H7 (cell line): ENCODE results near the gene CAMK1. TPM values are rescaled to one million over a fixed set of nuclear protein-coding genes. Genes with fewer than 3 reads are reported as not detected.

Experiments
- DNase-seq: peaks from one replicate; pipeline ENCODE4 v3.0.0; 2012
- H3K27me3 ChIP-seq: 2 replicates; pipeline ENCODE4 v1.6.0; 2011; ENCODE audit warnings: mild to moderate bottlenecking, low read length; ENCODE audit not compliant: control insufficient read depth, insufficient read depth
- H3K36me3 ChIP-seq: replicated peaks from 2 replicates; pipeline ENCODE4 v1.5.1; 2011; ENCODE audit warnings: low read length; ENCODE audit not compliant: control insufficient read depth, insufficient read depth
- H3K4me3 ChIP-seq: 2 replicates; pipeline ENCODE4 v1.5.1; 2011; ENCODE audit warnings: low read depth, mild to moderate bottlenecking, control low read depth, low read length, moderate library complexity; ENCODE audit not compliant: insufficient read depth
- total RNA-seq: library from RNA; depleted of rRNA; stranded (reverse); fragments of >200 nt; shearing (Covaris generic); gene quantifications from 2 replicates; pipeline ENCODE4 v1.2.3, GENCODE V29; 2014

CAMK1 gene
- total RNA-seq, 1 experiment from 2014 or later, result 10.7 TPM

GRCh38 chr3:9786209-9786739, 16.5 kb upstream of the CAMK1 start:
- no peak for DNase-seq
- Histone ChIP-seq H3K4me3 (no peak overlapping the region), H3K36me3 (peaks cover 34% of the 10 kb centered on the region), H3K27me3 (no peaks in the 10 kb centered on the region)

DNA sequence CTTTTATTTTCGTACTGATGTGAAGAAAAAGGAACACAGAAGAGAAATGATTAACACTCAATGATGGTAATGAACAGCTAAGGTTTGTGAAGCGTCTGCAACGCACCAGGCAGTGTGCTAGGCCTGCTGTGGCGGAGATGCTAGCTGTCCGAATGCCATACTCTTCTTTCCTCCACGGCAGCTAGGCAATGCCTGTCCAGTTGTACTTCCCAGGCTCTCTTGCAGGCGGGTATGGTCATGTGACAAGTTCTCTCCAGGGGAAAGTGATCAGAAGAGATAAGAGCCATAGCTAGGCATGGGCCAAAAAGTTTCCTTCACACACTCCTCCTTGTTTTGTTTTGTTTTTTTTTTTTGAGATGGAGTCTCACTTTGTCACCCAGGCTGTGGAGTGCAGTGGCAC, 15.9 kb upstream of the CAMK1 start:
- Histone ChIP-seq H3K36me3 (peaks cover 34% of the 10 kb centered on the region), H3K27me3 (no peaks in the 10 kb centered on the region), H3K4me3 (no peak overlapping the region)
- no peak for DNase-seq

DNA sequence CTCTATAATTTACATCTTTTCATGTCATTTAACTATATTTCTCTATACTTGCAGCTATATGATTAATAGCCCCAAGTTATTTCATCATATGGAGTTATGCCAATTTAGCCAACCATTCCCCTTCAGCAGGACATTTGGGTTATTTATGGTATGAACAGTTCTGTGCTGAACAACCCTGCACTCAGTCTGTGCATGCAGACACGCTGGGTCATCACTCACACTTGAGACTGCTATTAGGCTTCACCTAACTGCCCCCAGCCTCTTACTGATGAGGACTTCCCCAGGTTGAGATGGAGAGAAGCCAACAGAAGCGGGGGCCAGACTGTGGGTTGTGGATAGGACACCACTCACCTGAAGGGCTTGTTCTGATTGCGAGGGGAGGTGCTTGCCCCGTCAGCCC, 15.2 kb upstream of the CAMK1 start:
- DNase-seq, result no peak
- Histone ChIP-seq H3K27me3 (no peaks in the 10 kb centered on the region), H3K4me3 (no peak overlapping the region), H3K36me3 (peaks cover 32% of the 10 kb centered on the region)

DNA sequence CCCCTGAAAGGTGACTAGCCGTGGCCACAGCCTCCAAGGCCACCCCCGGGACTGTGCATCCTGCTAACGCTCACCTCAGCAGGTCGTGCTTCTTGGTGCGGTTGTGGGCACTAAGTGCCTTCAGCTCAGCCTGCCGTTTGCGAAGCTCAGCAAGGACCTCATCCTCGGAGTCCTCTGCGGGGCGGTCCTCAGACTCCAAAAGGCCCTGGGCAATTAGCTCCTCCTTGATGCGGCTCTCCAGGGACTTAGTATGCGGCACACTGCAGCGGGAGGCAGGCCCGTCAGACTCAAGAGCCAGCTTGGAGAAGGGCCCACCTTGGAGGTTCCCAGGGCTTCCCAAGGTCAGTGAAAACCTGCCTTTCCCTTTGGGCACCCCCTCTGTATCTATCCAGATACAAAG, 14.2 kb upstream of the CAMK1 start:
- Histone ChIP-seq H3K4me3 (no peak overlapping the region), H3K27me3 (no peaks in the 10 kb centered on the region), H3K36me3 (peaks cover 26% of the 10 kb centered on the region)
- DNase-seq, result no peak

DNA sequence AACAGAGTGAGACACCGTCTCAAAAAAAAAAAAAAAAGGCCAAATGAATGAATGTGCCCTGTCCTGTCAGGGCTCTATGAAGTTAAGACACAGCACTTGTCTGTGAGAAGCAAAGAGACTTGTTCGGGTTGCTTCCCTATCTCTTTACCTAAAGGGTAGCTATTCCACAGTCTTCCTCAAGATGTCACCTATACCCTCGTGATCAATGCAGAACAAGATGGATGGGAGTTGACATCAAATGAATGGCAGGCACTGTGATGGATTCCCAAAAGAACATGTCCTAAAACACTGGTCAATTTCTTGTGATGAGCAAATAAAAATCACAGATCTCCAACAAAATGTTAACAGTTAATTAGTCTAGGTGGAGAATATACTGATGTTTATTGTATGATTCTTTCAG, 13.0 kb upstream of the CAMK1 start:
- no peaks in the 10 kb centered on the region for H3K27me3 ChIP-seq
- peak; percentile 60 for DNase-seq
- no peak overlapping the region for H3K4me3 ChIP-seq
- peaks cover 25% of the 10 kb centered on the region for H3K36me3 ChIP-seq

- DNase-seq, result no peak
- Histone ChIP-seq H3K36me3 (peaks cover 25% of the 10 kb centered on the region), H3K4me3 (no peak overlapping the region)
Observed at GRCh38 chr3:9781978-9782603, 12.3 kb upstream of the CAMK1 start.

GRCh38 chr3:9781551-9781950, 11.8 kb upstream of the CAMK1 start:
- Histone ChIP-seq H3K4me3 (no peak overlapping the region), H3K27me3 (no peaks in the 10 kb centered on the region), H3K36me3 (peaks cover 23% of the 10 kb centered on the region)
- no peak for DNase-seq

More at GRCh38 chr3:9781978-9782603, 12.3 kb upstream of the CAMK1 start:
- no peaks in the 10 kb centered on the region for H3K27me3 ChIP-seq

- Histone ChIP-seq H3K36me3 (peaks cover 23% of the 10 kb centered on the region), H3K27me3 (no peaks in the 10 kb centered on the region), H3K4me3 (no peak overlapping the region)
- no peak for DNase-seq
Observed at GRCh38 chr3:9780910-9781309, 11.2 kb upstream of the CAMK1 start.

DNA sequence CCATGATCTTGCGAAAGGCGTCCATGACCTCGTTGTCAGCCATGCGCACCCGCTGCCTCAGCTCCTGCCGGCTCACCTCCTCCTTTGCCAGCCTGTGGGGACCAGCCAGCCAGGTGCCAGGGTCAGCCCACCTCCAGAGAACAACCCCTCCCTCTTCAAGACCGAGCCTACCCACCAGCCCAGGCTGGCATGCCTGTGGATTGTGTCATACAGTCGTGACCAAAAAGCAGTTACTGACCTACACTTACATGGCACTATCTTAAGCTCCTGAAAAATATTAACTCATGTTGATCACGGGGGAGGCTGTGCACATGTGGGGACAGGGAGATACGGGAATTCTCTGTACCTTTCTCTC, 10.7 kb upstream of the CAMK1 start:
- no peaks in the 10 kb centered on the region for H3K27me3 ChIP-seq
- peaks cover 20% of the 10 kb centered on the region for H3K36me3 ChIP-seq
- no peak for DNase-seq
- H3K4me3 ChIP-seq, result no peak overlapping the region

DNA sequence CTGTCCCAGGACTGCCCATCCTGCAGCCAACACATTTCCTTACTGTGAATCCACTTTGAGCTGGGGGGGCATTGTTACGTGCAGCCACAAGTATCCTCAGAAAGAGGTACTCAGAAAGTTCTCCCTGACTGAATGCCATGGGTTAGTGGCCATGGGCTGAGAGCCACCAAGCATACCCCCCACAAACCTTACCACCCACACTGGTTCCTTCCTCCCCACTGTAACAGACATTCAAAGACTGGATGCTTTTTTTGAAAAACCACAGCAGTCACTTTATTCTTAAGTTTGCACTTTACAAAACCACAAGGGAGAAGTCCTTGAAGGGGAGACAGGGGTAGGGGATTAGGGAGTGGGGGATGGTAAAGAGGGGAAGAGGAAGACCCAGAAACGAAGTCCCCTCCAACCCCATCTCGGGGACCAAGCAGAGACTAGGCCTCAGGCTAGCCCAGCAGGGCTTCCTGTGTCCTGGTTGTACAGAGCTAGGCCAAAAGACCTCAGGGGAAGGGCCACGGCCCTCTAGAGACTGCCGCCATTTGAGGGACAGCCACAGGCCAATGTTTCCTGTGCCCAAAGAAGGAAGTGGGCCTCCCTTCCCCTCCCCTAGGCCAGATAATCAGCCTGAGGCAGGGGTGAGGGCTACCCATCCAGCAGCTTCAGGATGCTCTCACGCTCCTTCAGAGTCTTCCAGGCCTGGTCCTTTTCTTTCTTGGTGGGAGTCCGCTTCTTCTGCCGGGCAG, 10.1 kb upstream of the CAMK1 start:
- H3K27me3 ChIP-seq, result no peaks in the 10 kb centered on the region
- H3K36me3 ChIP-seq, result peaks cover 14% of the 10 kb centered on the region
- DNase-seq, result no peak
- H3K4me3 ChIP-seq, result no peak overlapping the region

DNA sequence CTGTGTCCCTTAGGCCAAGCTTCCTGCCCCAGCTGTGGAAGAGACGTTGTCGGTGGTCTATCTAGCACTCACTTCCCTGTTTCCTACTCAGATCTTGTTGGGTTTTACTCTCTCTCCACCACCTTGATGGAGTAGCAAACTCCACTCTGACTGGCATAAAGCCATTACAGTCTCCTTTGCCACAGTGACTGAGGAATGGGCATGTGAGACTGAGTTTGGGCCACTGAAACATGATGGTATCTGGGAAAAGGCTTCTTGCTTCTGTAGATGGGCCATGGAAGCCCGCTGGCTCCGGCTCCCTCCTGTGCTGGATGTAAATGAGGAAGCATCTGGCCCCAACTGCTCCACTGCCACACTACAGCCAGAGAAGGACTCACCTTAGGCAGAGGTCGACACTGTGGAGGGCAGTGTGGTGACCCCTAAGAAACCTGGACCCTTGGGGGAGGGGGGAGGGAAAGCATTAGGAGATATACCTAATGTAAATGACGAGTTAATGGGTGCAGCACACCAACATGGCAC, 9.4 kb upstream of the CAMK1 start:
- H3K27me3 ChIP-seq, result no peaks in the 10 kb centered on the region
- DNase-seq, result peak; percentile 65
- H3K36me3 ChIP-seq, result peaks cover 12% of the 10 kb centered on the region
- H3K4me3 ChIP-seq, result no peak overlapping the region

DNA sequence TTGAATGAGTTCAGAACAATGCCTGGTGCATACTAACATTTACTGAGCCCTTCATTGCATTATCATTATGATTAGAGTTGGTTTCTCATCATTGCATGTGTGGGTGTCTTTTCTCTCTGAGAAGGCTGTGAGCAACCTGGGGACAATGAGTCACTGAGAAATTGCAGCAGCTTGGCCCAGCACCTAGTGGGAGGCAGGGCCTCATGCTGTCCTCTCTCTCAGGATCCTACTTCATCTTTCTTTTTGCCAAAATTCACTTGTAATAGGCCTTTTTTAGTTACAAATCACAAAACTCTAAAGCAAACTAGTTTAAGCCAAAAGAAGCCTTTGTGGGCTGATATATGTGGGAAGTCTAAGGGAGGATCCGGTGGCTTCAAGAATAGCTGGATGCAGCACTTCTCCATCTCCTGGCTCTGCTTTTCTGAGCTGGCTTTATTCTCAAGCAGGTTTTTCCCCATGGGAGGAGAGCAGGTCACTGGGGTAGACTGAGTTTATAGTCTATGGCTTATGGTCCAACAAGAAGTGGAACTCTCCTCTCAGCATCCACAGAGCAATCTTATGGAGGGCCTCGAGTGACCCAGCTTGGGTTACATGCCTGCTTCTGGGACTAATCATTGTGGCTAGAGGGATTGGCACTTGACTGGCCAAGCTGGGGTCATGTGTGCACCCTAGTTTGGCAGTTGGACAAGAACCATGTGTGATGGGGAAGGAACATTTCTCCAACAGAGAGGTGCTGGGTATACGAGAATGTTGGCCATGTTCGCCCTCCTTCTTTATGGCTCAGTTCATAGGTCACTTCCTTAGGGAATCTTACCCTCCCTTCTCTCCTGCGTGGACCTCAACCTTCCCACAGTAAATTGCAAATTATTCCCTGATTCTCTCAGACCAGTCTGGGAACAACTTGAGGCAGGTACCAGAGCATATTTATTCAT, 8.7 kb upstream of the CAMK1 start:
- no peak for DNase-seq
- Histone ChIP-seq H3K36me3 (peaks cover 7% of the 10 kb centered on the region), H3K4me3 (no peak overlapping the region), H3K27me3 (no peaks in the 10 kb centered on the region)

DNA sequence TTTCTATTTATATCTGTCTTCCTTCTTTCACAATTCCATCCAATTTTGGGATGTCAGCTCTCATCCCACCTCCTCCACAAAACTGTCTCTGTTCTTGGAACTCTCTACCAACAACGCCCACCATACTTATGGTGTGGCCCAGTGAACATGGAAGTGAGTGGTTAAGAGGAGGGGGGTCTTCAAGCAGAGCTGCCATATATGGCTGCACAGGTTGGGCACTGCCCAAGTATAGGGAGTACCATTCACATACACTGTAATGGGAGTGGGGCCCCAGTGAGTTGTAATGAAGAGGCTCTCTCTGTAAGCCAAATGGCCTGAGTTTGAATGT, 7.9 kb upstream of the CAMK1 start:
- peaks cover 7% of the 10 kb centered on the region for H3K36me3 ChIP-seq
- H3K4me3 ChIP-seq, result no peak overlapping the region
- DNase-seq, result no peak
- no peaks in the 10 kb centered on the region; the same call in 1 of the 2 replicates for H3K27me3 ChIP-seq

DNA sequence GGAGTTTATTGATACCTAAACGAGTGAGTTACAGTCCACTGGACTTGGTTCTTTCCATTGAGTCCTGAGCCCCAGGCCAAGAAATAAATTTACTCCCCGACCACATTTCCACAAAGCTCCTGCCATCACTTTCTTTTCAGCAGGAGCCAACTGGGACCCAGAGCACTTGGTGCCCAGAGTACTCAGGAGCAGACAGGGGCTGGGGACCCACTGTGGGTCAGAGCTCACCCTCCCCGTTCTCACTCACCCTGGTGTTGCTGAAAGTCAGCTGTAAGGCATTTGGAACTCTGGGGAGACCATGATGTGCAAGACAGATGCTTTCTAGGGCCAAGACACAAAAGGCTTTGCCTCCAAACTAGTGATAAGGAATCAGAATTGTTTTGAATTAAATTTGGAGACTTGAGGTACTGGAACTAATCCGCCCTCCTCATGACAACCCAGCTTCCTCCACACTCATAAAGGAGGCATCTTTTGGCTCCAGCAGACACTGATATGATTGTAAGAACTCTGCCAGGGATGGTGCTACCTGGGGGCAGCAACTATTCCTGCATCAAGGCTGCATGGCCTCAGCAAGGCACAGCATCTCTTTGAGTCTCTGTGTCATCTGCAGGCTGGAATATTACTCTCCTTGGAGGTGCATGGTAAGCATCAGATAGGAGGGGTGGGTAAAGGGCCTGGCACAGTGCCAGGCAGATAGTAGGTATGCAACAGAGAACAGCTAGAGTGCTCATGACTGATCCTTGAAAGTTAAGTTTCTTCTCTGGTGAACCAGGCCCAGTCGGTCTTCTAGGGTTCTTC, 7.3 kb upstream of the CAMK1 start:
- peaks cover 7% of the 10 kb centered on the region for H3K36me3 ChIP-seq
- no peak overlapping the region for H3K4me3 ChIP-seq
- no peak for DNase-seq
- H3K27me3 ChIP-seq, result peaks cover 5% of the 10 kb centered on the region; the same call in 1 of the 2 replicates
